Mononuclear cell (primary cell): Measurements from ENCODE around the gene ATXN1. TPM values are rescaled to one million over a fixed set of nuclear protein-coding genes. Genes with fewer than 3 reads are reported as not detected.

Experiments
- H3K27me3 ChIP-seq: 2 replicates; pipeline ENCODE4 v1.6.0; 2011; ENCODE audit warnings: low read length, control low read depth; ENCODE audit not compliant: insufficient read depth
- H3K4me1 ChIP-seq: 2 replicates; pipeline ENCODE4 v1.5.1; 2011; ENCODE audit warnings: mild to moderate bottlenecking, low read length, control low read depth; ENCODE audit not compliant: insufficient read depth
- H3K4me3 ChIP-seq: 2 replicates; pipeline ENCODE4 v1.5.1; 2011; ENCODE audit warnings: mild to moderate bottlenecking, low read length, moderate library complexity
- H3K9me3 ChIP-seq: 2 replicates; pipeline ENCODE4 v1.5.1; 2011; ENCODE audit warnings: low read depth, mild to moderate bottlenecking, control low read depth, low read length
- total RNA-seq: library from RNA; depleted of rRNA; stranded (reverse); fragments of >200 nt; gene quantifications from one replicate; pipeline ENCODE4 v1.2.3, GENCODE V29; 2012

ATXN1 gene
- total RNA-seq, 1 donor = 83.4 TPM

- Histone ChIP-seq H3K27me3 (no peaks in the 10 kb centered on the region), H3K4me1 (no peaks in the 10 kb centered on the region), H3K9me3 (no peaks in the 10 kb centered on the region), H3K4me3 (no peak overlapping the region)
Observed at GRCh38 chr6:16294371-16294770, 466.9 kb downstream of the ATXN1 start.

DNA sequence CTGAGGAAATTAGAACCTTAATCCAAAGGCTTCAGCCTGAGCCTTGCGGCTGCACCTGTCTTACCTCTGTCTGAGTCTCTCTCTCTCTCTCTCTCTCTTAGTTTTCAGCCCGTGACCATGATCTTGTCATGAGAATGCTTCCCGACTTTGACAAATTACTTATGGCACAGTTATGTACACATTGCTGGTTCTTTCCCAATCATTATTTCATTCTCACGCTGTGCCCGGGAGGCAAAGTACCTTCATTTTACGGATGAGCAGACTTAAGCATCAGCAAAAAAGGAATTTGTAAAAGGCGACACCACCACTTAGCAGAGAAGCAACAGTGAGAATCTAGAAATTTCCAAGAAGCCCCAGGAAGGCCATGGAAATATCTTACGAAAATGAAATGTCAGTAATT, 468.3 kb downstream of the ATXN1 start:
- Histone ChIP-seq H3K4me1 (no peaks in the 10 kb centered on the region), H3K27me3 (no peaks in the 10 kb centered on the region), H3K4me3 (no peak overlapping the region), H3K9me3 (no peaks in the 10 kb centered on the region)

GRCh38 chr6:16292432-16292831, 468.8 kb downstream of the ATXN1 start:
- H3K4me1 ChIP-seq = no peaks in the 10 kb centered on the region
- H3K4me3 ChIP-seq = no peak overlapping the region
- H3K9me3 ChIP-seq = no peaks in the 10 kb centered on the region
- no peaks in the 10 kb centered on the region for H3K27me3 ChIP-seq

DNA sequence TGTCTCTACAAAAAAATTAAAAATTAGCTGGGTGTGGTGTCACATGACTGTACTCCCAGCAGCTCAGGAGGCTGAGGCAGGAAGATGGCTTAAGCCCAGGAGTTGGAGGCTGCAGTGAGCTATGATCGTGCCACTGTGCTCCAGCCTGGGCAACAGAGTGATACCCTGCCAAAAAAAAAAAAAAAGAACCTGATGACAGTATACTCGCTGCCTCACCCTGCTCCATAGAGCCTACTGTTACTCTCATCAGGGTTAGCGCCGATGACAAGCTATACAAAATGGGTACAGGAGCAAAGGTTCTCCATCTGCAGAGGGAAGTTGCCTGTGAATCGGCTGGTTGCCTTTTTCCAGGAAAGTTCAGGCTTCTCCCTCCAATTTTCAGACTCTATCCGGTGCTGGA, 469.5 kb downstream of the ATXN1 start:
- no peaks in the 10 kb centered on the region for H3K9me3 ChIP-seq
- H3K27me3 ChIP-seq = no peaks in the 10 kb centered on the region
- H3K4me1 ChIP-seq = no peaks in the 10 kb centered on the region
- no peak overlapping the region for H3K4me3 ChIP-seq

GRCh38 chr6:16288163-16288562, 473.1 kb downstream of the ATXN1 start:
- Histone ChIP-seq H3K27me3 (no peaks in the 10 kb centered on the region), H3K9me3 (no peaks in the 10 kb centered on the region), H3K4me3 (no peak overlapping the region), H3K4me1 (no peaks in the 10 kb centered on the region)

DNA sequence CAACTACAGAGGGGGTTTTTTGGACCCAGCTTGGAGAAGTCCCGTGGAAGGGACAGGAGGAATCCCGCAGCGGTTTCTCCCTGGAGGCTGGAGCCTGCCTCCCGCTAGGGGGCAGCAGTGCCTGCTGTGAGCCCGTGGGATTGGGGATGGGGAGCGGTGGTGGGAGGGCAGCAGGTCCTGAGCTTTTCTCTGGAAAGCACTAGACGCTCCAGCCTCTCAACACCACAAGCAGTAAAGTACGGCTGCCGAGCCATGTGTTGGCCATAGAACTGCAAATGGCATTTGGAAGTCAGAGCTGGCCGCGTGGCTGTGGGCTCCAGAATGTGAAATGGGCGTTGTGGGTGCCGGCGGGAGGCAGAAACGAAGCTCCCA, 475.1 kb downstream of the ATXN1 start:
- Histone ChIP-seq H3K4me3 (no peak overlapping the region), H3K9me3 (no peaks in the 10 kb centered on the region), H3K27me3 (no peaks in the 10 kb centered on the region), H3K4me1 (no peaks in the 10 kb centered on the region)

DNA sequence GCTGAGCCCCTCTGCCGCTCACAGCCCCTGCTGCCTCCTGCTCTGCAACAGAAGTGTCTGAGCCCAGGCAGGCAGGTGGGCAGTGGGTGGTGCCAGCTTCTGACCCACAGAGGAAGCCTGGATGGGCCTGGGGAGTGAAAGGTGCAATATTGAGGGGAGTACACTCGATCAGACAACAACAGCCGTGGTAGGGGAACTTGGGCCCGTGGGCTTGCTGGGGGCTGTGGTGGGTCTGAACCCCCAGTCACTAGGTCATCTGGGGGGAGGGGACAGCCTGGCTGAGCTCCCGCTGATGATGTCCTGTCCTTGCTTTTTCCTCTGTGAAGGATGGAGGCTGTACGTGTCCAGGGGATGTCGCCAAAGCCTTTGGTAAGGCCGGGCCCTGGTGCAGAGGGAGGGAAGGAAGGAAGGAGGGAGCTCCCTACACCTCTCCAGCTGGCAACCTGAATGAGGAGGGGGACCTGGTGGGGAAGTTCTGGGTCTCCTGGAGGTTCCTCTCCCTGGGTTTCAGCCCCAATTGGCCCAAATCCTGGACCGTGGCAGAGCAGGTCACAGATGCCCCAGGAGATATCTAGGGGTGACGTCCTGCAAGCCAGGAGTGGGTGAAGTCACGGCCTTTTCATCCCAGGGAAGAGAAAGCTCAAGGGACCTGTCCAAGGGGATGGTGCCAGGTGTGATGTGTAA, 475.7 kb downstream of the ATXN1 start:
- no peaks in the 10 kb centered on the region for H3K27me3 ChIP-seq
- no peaks in the 10 kb centered on the region for H3K9me3 ChIP-seq
- no peak overlapping the region for H3K4me3 ChIP-seq
- no peaks in the 10 kb centered on the region for H3K4me1 ChIP-seq

- H3K27me3 ChIP-seq = no peaks in the 10 kb centered on the region
- no peaks in the 10 kb centered on the region for H3K9me3 ChIP-seq
- H3K4me3 ChIP-seq = no peak overlapping the region
- H3K4me1 ChIP-seq = no peaks in the 10 kb centered on the region
Observed at GRCh38 chr6:16284472-16284871, 476.8 kb downstream of the ATXN1 start.

DNA sequence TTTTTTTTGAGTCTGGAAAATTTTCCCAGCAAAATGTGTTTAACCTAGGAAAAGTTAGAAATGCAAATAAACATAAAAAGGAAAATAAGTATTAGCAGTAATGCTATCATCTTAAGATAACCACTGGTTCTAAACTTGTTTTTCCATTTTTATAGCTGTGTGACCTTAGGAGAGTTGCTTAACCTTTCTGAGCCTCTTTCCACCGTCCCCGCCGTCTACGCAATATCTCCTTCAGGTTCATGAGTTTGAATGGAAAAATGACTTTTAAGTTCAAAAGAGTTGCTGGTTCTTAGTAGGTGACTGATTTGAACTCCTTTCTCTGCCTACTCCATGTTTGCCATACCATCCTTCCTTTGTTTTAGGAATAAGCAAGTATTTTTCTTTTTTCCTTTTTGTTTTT, 478.9 kb downstream of the ATXN1 start:
- Histone ChIP-seq H3K4me3 (no peak overlapping the region), H3K4me1 (no peaks in the 10 kb centered on the region), H3K9me3 (no peaks in the 10 kb centered on the region), H3K27me3 (no peaks in the 10 kb centered on the region)

DNA sequence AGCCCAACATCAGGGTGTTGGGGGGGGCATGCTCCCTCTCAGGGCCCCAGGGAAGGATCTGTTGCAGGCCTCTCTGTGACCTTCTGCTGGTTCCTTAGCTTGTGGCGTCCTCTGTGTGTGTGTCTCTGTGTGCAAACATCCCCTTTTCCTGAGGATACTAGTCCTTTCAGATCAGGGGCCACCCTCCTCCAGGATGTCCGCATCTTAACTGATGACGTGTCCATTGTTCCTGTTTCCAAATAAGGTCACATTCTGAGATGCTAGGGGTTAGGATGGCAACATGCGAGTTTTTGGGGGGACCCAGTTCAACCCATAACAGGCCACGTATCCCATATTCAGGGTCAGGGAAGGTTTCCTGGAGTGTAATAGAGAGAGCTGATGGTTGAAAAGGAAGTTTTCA, 482.0 kb downstream of the ATXN1 start:
- H3K4me3 ChIP-seq = no peak overlapping the region
- no peaks in the 10 kb centered on the region for H3K27me3 ChIP-seq
- no peaks in the 10 kb centered on the region for H3K9me3 ChIP-seq
- no peaks in the 10 kb centered on the region for H3K4me1 ChIP-seq

GRCh38 chr6:16278750-16279149, 482.5 kb downstream of the ATXN1 start:
- no peaks in the 10 kb centered on the region for H3K4me1 ChIP-seq
- no peak overlapping the region for H3K4me3 ChIP-seq
- no peaks in the 10 kb centered on the region for H3K27me3 ChIP-seq
- H3K9me3 ChIP-seq = no peaks in the 10 kb centered on the region

DNA sequence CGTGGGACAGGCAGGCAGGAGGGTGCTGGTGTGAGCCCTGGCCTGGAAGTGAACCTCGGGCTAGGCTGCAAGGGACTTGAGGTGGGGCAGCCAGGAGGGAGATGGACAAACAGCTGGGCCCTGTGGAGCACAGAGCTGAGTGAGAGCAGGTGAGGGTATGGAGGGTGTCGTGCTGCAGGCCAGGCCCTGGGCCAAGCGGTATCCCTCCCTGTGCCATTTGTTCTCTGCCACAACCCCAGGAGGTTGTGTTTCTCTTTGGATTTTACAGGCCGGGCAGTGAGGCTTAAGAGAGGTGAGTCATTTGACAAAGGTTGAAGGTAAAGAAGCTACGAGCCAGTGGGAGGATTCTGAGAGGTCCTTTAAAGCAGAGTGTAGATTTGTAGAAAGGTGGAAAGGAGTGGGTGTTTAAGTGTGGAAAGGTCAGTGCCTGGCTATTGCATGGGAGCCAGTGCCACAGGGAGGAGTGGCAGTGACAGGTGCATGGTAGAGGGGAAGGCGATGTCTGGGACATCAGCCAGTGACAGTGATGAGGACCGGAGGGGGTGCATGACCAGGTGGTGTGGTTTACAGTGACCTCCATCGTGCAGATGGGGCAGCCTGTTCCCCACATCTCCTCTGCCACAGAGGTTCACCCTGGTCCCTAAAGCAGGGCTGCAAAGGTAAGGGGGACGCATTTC, 483.1 kb downstream of the ATXN1 start:
- H3K9me3 ChIP-seq = no peaks in the 10 kb centered on the region
- no peak overlapping the region for H3K4me3 ChIP-seq
- H3K4me1 ChIP-seq = no peaks in the 10 kb centered on the region
- H3K27me3 ChIP-seq = no peaks in the 10 kb centered on the region

GRCh38 chr6:16277101-16277981, 483.9 kb downstream of the ATXN1 start:
- Histone ChIP-seq H3K27me3 (no peaks in the 10 kb centered on the region), H3K4me3 (no peak overlapping the region), H3K4me1 (no peaks in the 10 kb centered on the region), H3K9me3 (no peaks in the 10 kb centered on the region)

DNA sequence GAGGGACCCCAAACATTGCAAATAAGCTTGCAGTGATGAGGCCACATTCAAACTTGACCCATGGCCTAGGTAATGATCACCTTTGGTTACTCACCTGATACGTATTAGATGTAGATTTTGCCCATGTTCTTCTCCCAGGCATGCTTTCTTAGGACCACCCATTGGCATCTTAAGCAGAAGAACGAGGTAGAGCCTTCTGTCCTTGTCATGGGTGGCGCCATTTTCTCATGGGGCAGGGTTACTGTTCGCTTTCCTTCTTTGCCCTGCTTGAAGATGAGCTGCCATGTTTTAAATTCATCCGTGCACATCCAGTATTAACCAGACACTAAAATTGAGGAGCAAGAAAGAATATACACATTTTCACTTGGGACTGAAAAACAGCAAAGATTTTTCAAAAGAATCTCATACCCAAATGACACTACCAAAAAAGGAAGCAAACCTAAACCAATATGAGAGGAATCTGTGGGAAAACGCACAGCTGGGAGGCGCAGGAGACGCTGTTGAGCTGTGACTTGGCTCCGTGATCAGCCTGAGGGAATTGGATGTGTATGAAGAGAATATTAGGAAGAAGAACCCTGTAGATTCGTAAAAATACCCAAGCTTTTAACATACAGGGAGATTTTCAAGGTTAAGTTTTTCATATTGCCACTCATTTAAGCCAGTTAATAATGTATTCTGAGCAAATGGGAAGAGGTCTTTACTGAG, 486.2 kb downstream of the ATXN1 start:
- Histone ChIP-seq H3K4me3 (no peak overlapping the region), H3K27me3 (no peaks in the 10 kb centered on the region), H3K9me3 (no peaks in the 10 kb centered on the region), H3K4me1 (no peaks in the 10 kb centered on the region)

GRCh38 chr6:16274483-16274882, 486.8 kb downstream of the ATXN1 start:
- no peak overlapping the region for H3K4me3 ChIP-seq
- H3K9me3 ChIP-seq = no peaks in the 10 kb centered on the region
- H3K27me3 ChIP-seq = no peaks in the 10 kb centered on the region
- no peaks in the 10 kb centered on the region for H3K4me1 ChIP-seq
